ENCODE measurements around the gene SAMD1.

Gene SAMD1

GRCh38 chr19:14127176-14127575 lies 36.6 kb upstream of the SAMD1 start:
- H3K27ac ChIP-seq = no peak overlapping the region
- H3K36me3 ChIP-seq (ENCODE audit: insufficient read depth, low read length) = no peaks in the 10 kb centered on the region
- H3K9ac ChIP-seq (ENCODE audit: insufficient read length) = no peak overlapping the region
- no peak overlapping the region for H3K4me3 ChIP-seq
- no peaks in the 10 kb centered on the region for H3K9me3 ChIP-seq (ENCODE audit: low read depth, low read length)
- TF ChIP-seq EZH2 (IDR thresholded peaks at IDR 0.05) (no peak), POLR2AphosphoS5 (IDR thresholded peaks at IDR 0.05; ENCODE audit: borderline replicate concordance, low read depth, low read length) (no peak), FOXP2 (optimal IDR thresholded peaks at IDR 0.05; ENCODE audit: control extremely low read depth, extremely low read length, insufficient read depth) (no peak)
- DNase-seq (ENCODE audit: low read depth, low spot score) = no peak

GRCh38 chr19:14122924-14123323 lies 32.4 kb upstream of the SAMD1 start:
- no peak for DNase-seq (ENCODE audit: low read depth, low spot score)
- H3K9ac ChIP-seq (ENCODE audit: insufficient read length) = no peak overlapping the region
- no peak overlapping the region for H3K27ac ChIP-seq
- TF ChIP-seq EZH2 (IDR thresholded peaks at IDR 0.05) (no peak), FOXP2 (optimal IDR thresholded peaks at IDR 0.05; ENCODE audit: control extremely low read depth, extremely low read length, insufficient read depth) (no peak), POLR2AphosphoS5 (IDR thresholded peaks at IDR 0.05; ENCODE audit: borderline replicate concordance, low read depth, low read length) (no peak)
- no peak overlapping the region for H3K4me3 ChIP-seq
- no peaks in the 10 kb centered on the region for H3K9me3 ChIP-seq (ENCODE audit: low read depth, low read length)
- no peaks in the 10 kb centered on the region for H3K36me3 ChIP-seq (ENCODE audit: insufficient read depth, low read length)

- Histone ChIP-seq H3K27ac (no peak overlapping the region), H3K9ac (ENCODE audit: insufficient read length) (no peak overlapping the region), H3K4me3 (no peak overlapping the region), H3K9me3 (ENCODE audit: low read depth, low read length) (no peaks in the 10 kb centered on the region), H3K36me3 (ENCODE audit: insufficient read depth, low read length) (no peaks in the 10 kb centered on the region)
- no peak for DNase-seq (ENCODE audit: low read depth, low spot score)
- TF ChIP-seq EZH2 (IDR thresholded peaks at IDR 0.05) (no peak), FOXP2 (optimal IDR thresholded peaks at IDR 0.05; ENCODE audit: control extremely low read depth, extremely low read length, insufficient read depth) (no peak), POLR2AphosphoS5 (IDR thresholded peaks at IDR 0.05; ENCODE audit: borderline replicate concordance, low read depth, low read length) (no peak)
Observed at GRCh38 chr19:14120497-14120780, 29.9 kb upstream of the SAMD1 start.

GRCh38 chr19:14119644-14120496 lies 29.3 kb upstream of the SAMD1 start:
- Histone ChIP-seq H3K9me3 (ENCODE audit: low read depth, low read length) (no peaks in the 10 kb centered on the region), H3K4me3 (no peak overlapping the region), H3K9ac (ENCODE audit: insufficient read length) (no peak overlapping the region), H3K36me3 (ENCODE audit: insufficient read depth, low read length) (no peaks in the 10 kb centered on the region), H3K27ac (no peak overlapping the region)
- no peak for DNase-seq (ENCODE audit: low read depth, low spot score)
- no peak for TF ChIP-seq EZH2 (IDR thresholded peaks at IDR 0.05)
- no peak for TF ChIP-seq POLR2AphosphoS5 (IDR thresholded peaks at IDR 0.05; ENCODE audit: borderline replicate concordance, low read depth, low read length)
- no peak for TF ChIP-seq FOXP2 (optimal IDR thresholded peaks at IDR 0.05; ENCODE audit: control extremely low read depth, extremely low read length, insufficient read depth)

GRCh38 chr19:14119146-14119545 lies 28.6 kb upstream of the SAMD1 start:
- no peaks in the 10 kb centered on the region for H3K9me3 ChIP-seq (ENCODE audit: low read depth, low read length)
- H3K36me3 ChIP-seq (ENCODE audit: insufficient read depth, low read length) = no peaks in the 10 kb centered on the region
- TF ChIP-seq POLR2AphosphoS5 (IDR thresholded peaks at IDR 0.05; ENCODE audit: borderline replicate concordance, low read depth, low read length) = no peak
- TF ChIP-seq EZH2 (IDR thresholded peaks at IDR 0.05) = no peak
- TF ChIP-seq FOXP2 (optimal IDR thresholded peaks at IDR 0.05; ENCODE audit: control extremely low read depth, extremely low read length, insufficient read depth) = no peak
- no peak overlapping the region for H3K9ac ChIP-seq (ENCODE audit: insufficient read length)
- no peak for DNase-seq (ENCODE audit: low read depth, low spot score)
- H3K4me3 ChIP-seq = peak overlapping the region; percentile 80; the same call in 1 of the 2 replicates
- H3K27ac ChIP-seq = no peak overlapping the region

GRCh38 chr19:14118165-14119051 lies 27.9 kb upstream of the SAMD1 start:
- peak overlapping the region; percentile 80 for H3K4me3 ChIP-seq
- no peaks in the 10 kb centered on the region for H3K9me3 ChIP-seq (ENCODE audit: low read depth, low read length)
- DNase-seq (ENCODE audit: low read depth, low spot score) = no peak
- H3K9ac ChIP-seq (ENCODE audit: insufficient read length) = peak overlapping the region; percentile 59
- no peak overlapping the region for H3K27ac ChIP-seq
- H3K36me3 ChIP-seq (ENCODE audit: insufficient read depth, low read length) = no peaks in the 10 kb centered on the region
- TF ChIP-seq POLR2AphosphoS5 (IDR thresholded peaks at IDR 0.05; ENCODE audit: borderline replicate concordance, low read depth, low read length) (no peak), FOXP2 (optimal IDR thresholded peaks at IDR 0.05; ENCODE audit: control extremely low read depth, extremely low read length, insufficient read depth) (no peak), EZH2 (IDR thresholded peaks at IDR 0.05) (no peak)

- H3K4me3 ChIP-seq = peak within 1 kb of the TSS; percentile 83
- H3K9ac ChIP-seq (ENCODE audit: insufficient read length) = peak within 1 kb of the TSS; percentile 68
- H3K27ac ChIP-seq = no peak within 1 kb of the TSS
- no peaks in the 10 kb centered on the region for H3K9me3 ChIP-seq (ENCODE audit: low read depth, low read length)
- peak; percentile 78 for DNase-seq (ENCODE audit: low read depth, low spot score)
- no peaks in the 10 kb centered on the region for H3K36me3 ChIP-seq (ENCODE audit: insufficient read depth, low read length)
- TF ChIP-seq EZH2 (IDR thresholded peaks at IDR 0.05) (no peak), POLR2AphosphoS5 (IDR thresholded peaks at IDR 0.05; ENCODE audit: borderline replicate concordance, low read depth, low read length) (peak; percentile 40; the same call in 1 of the 2 replicates), FOXP2 (optimal IDR thresholded peaks at IDR 0.05; ENCODE audit: control extremely low read depth, extremely low read length, insufficient read depth) (peak; percentile 68)
Observed at GRCh38 chr19:14117668-14118164, 27.2 kb upstream of the SAMD1 start, which contains the start of gene PRKACA. Gene PRKACA (minus strand): TSS chr19:14117762. CDS start chr19:14117547, 215 bp downstream.
